Skin epidermis (tissue), 12 donors: ENCODE measurements around the gene SH3GL3.
A peak's percentile ranks its signal among the peaks of the same experiment; 100 is the strongest.

ENCODE experiments used
- H3K27ac ChIP-seq, 21 experiments: fragments of 200-600 bp; sonication (generic) in 11 of 21; one replicate each; pipeline ENCODE4 v1.5.0; 2020; ENCODE audit warnings: mild to moderate bottlenecking in 3 of 21, inconsistent platforms in 2 of 21, moderate library complexity in 2 of 21
- H3K4me3 ChIP-seq, 7 experiments: fragments of 200-600 bp; sonication (generic) in 2 of 7; one replicate each; pipeline ENCODE4 v1.5.0; 2020; ENCODE audit warnings: inconsistent platforms in 2 of 7, mild to moderate bottlenecking in 2 of 7, moderate library complexity in 1 of 7

Gene SH3GL3

GRCh38 chr15:83602021-83602420 lies 154.9 kb downstream of the SH3GL3 start:
- H3K27ac ChIP-seq = no peak overlapping the region
- H3K4me3 ChIP-seq = no peak overlapping the region

GRCh38 chr15:83604549-83604948 lies 157.4 kb downstream of the SH3GL3 start:
- Histone ChIP-seq H3K4me3 (no peak overlapping the region), H3K27ac (no peak overlapping the region)

GRCh38 chr15:83605111-83605945 lies 158.2 kb downstream of the SH3GL3 start:
- no peak overlapping the region for H3K4me3 ChIP-seq
- no peak overlapping the region for H3K27ac ChIP-seq

GRCh38 chr15:83610132-83610531 lies 163.0 kb downstream of the SH3GL3 start:
- H3K4me3 ChIP-seq = no peak overlapping the region

GRCh38 chr15:83610901-83611685 lies 164.0 kb downstream of the SH3GL3 start:
- no peak overlapping the region for H3K4me3 ChIP-seq
- H3K27ac ChIP-seq = no peak overlapping the region

More at GRCh38 chr15:83610132-83610531, 163.0 kb downstream of the SH3GL3 start:
- H3K27ac ChIP-seq = no peak overlapping the region

GRCh38 chr15:83612226-83612625 lies 165.1 kb downstream of the SH3GL3 start:
- no peak overlapping the region for H3K4me3 ChIP-seq
- no peak overlapping the region for H3K27ac ChIP-seq

GRCh38 chr15:83612898-83613635 lies 165.9 kb downstream of the SH3GL3 start:
- no peak overlapping the region for H3K27ac ChIP-seq

GRCh38 chr15:83613714-83614113 lies 166.6 kb downstream of the SH3GL3 start:
- H3K27ac ChIP-seq = no peak overlapping the region
- H3K4me3 ChIP-seq = no peak overlapping the region

More at GRCh38 chr15:83612898-83613635, 165.9 kb downstream of the SH3GL3 start:
- H3K4me3 ChIP-seq = no peak overlapping the region

- Histone ChIP-seq H3K27ac (no peak overlapping the region), H3K4me3 (no peak overlapping the region)
These were observed 169.7 kb downstream of the SH3GL3 start for GRCh38 chr15:83616840-83617239.

GRCh38 chr15:83626171-83626802 lies 179.1 kb downstream of the SH3GL3 start:
- Histone ChIP-seq H3K27ac (no peak overlapping the region), H3K4me3 (no peak overlapping the region)

- no peak overlapping the region for H3K27ac ChIP-seq
- no peak overlapping the region for H3K4me3 ChIP-seq
These were observed 184.4 kb downstream of the SH3GL3 start for GRCh38 chr15:83631534-83631933.

- H3K4me3 ChIP-seq = no peak overlapping the region
- no peak overlapping the region for H3K27ac ChIP-seq
These were observed 196.1 kb downstream of the SH3GL3 start for GRCh38 chr15:83643201-83643600.

GRCh38 chr15:83644439-83644838 lies 197.3 kb downstream of the SH3GL3 start:
- Histone ChIP-seq H3K4me3 (no peak overlapping the region), H3K27ac (no peak overlapping the region)

- H3K4me3 ChIP-seq = no peak overlapping the region
These were observed 203.7 kb downstream of the SH3GL3 start for GRCh38 chr15:83650831-83651230.

GRCh38 chr15:83651541-83651940 lies 204.4 kb downstream of the SH3GL3 start:
- Histone ChIP-seq H3K4me3 (no peak overlapping the region), H3K27ac (no peak overlapping the region)

More at GRCh38 chr15:83650831-83651230, 203.7 kb downstream of the SH3GL3 start:
- H3K27ac ChIP-seq = no peak overlapping the region

- H3K4me3 ChIP-seq = no peak overlapping the region
- no peak overlapping the region for H3K27ac ChIP-seq
These were observed 205.6 kb downstream of the SH3GL3 start for GRCh38 chr15:83652626-83653204.

- peak overlapping the region in 1 of 21 experiments; percentile 8 for H3K27ac ChIP-seq
- H3K4me3 ChIP-seq = peak overlapping the region in 3 of 7 experiments; percentile 21 to 38 (median 32)
These were observed 206.1 kb downstream of the SH3GL3 start for GRCh38 chr15:83653288-83653638.

- peak within 1 kb of the TSS in 2 of 21 experiments; percentile 8 to 41 for H3K27ac ChIP-seq
- H3K4me3 ChIP-seq = peak within 1 kb of the TSS in 4 of 7 experiments; percentile 7 to 38 (median 30)
These were observed 206.7 kb downstream of the SH3GL3 start, which contains the start of gene ADAMTSL3 for GRCh38 chr15:83653639-83654378. TSS of gene ADAMTSL3 (plus strand) at chr15:83654123. CDS start at chr15:83655762, 1,639 bp downstream.
